GM15510 (cell line): ENCODE data around the gene CADPS.

Experiments used
- POLR2A ChIP-seq: IDR thresholded peaks from 3 replicates; pipeline ENCODE4 v1.6.1; 2011; ENCODE audit warnings: borderline replicate concordance; ENCODE audit not compliant: insufficient read length; ENCODE audit errors: extremely low read depth

The CADPS gene

DNA sequence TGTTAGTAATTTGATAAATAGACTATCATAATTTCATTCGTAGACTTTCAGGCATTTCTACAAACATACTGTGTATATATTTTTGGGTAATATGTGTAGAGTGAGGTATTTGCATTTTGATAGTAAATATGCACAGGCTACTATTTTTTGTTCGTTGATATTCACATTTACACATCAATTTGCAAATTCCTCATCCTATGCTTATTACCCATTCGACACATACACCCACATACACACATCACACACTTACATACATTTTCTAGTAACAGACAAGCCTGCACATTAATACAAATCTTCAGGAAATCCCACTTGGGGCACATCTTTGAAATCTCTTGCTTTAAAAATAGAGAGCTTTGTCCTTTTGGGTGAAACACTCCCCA lies 373.9 kb downstream of the CADPS start:
- TF ChIP-seq POLR2A, result no peak

DNA sequence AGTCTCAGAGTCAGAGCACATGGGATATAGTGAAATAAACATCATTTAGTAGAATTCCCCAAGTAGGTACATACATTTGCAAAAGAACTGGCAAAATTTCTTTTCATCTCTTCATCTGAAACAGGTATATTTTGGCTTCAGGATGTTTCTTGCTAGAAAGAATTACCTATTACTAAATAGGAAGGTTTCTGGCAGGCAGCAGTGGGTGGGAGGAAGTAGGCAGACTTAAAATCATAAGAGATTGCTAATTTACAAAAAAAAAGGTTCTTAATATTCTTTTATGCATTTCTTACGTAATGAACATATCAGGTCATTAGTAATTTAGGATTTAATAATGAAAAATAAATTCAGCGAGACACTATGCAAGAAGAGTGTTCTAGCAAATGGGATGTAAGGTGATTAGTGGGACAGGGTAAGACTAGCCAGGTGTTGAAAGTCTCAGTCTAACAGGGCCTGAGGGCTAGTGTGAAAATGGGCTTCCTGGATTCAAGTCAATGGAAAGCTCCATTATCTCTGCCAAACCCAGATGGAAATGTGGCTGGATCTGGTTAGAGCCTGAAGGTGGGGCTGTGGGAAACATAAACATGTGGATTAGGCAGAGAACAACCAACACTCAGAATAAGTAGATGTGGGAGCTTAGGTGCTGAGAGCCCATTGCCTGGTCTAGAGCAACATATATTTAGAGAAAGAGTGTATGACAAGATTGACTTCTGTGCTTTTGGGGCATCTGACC lies 374.5 kb downstream of the CADPS start:
- no peak for TF ChIP-seq POLR2A

DNA sequence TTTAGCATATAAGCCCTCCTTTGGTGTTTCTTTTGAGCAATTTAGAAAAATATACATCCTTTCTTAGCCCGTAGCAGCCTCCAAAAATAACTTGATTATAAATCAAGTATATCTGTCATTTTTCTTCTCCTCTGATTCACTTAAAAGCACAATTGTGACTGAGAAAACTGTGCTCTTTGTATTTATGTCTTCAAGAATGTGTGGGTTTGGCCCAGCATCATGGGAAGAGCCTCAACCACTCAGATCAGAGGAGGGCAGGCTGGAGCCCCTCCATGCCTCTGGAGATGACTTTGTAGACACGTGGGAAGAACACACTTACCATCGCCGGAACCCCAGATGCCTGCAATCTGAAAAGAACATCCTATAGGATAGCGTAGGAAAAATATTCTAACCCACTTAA lies 378.1 kb downstream of the CADPS start:
- no peak for TF ChIP-seq POLR2A

DNA sequence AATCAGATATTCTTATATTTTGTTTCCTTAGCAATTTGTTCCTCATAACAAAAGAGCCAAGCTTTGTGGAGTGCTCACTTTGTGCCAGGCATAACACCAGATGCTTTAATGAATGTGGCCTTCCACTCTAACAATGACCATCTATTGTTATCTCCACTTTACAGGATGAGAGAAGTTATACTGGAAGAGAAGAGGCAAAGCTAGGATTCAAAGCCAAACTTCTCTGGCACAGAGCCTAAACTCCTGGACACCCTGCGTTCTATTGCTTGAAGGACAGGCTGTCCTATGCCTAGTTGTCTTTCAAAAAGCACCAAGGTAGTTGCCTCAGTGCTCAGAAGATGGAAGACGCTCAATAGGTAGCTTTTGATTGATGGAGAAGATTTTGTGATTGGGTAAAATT lies 378.7 kb downstream of the CADPS start:
- no peak for TF ChIP-seq POLR2A

DNA sequence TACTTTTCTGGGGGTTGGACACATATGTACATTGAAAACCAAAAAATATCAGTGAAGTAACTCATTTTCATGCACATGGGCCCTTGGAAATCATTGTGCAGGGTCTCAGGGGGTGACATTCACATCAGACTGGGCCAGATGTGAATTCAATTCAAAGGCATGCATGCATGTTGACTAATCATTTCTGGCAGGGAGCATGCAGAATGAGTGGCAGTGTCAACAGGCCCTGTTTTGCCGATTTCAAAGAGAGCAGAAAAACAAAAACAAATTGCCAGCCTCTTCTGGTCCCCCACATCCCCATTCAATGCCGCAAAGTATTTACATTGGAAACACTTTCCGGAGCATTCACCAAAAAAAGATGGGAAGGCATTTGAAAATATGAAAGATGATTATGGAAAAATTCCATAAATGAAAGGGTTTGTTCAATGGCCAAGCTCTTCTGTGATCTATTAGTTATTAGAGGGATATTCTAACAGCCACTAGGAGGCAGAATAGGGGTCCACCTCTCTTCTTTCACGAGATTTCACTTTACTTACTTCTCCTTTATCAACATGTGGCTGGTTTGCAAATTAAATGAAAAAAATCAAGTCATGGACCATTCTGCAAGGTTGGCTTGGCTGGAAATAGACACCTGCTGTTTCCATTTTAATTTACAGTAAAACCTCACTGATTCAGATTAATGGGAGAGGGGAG lies 382.0 kb downstream of the CADPS start:
- TF ChIP-seq POLR2A, result no peak

DNA sequence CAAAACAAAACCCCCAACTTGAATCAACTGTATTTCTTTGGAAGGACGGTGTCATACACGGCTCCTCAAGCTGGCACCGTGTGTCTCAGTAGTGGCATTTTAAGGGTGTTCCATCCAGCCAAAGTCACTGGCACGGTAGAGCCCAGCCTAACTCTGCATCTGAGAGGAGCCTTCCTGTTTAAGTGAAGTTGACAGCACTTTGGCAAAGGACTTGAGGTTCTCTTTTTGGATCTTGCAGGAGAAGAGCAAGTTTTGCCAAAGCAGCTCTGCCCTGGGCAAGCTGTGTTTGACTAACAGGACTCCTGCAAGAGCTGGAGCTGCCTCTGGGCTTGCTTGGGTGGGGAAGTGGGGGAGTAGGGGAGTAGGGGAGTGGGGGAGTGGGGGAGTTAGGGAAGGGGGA lies 392.3 kb downstream of the CADPS start:
- TF ChIP-seq POLR2A, result no peak

DNA sequence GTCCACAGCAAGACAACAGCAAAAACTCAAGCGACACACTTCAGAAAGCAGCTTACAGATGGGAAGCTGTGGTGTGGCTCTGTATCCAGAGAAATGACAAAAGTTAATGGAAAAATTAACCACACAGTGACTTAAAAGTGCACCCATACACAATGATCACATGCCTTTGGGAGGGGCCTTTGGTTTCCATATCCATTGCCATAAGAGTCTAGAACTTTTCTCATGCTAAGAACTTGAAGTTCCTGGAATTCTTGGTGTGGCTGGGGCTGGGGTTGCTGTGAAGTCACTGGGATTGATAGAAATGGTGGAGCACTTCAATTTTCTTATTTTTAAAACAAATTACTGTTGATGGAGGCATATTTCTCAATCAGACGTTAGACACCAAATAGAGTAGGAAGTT lies 393.3 kb downstream of the CADPS start:
- no peak for TF ChIP-seq POLR2A

DNA sequence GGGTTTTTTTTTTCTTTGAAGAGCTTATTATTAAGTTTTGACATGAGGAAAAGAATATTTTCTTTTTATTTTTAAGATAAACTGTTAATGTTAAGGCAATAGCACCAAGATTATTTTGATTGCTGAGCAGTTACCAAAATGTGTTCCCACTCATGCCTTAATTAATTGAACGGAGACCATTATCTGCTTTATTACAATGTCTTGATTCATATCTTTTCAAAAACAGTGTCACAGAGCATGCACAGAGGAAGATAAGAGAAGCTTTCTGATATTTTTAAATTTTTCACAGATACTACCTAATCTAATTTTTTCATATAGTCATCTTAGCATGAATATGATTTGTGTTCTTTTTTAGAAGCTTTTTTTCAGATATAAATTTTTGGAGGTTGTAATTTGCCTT lies 395.2 kb downstream of the CADPS start:
- TF ChIP-seq POLR2A, result no peak

DNA sequence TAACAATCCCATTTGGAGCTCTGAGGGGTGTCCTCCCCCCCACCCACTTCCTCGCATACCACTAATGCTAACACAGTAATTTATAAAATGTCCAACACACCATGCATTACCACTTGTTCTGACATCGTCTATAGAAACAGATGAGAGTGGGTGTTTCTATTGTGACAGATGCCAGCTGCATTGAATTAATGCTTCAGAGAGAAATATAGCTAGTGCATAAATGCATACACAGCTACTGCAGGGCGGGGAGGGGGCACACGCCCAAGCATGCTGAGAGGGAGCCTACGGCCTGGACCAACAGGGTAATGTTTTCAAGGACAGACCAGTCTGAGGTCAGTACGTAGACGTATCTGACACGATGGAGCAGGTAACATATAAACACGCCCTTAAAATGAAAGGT lies 395.9 kb downstream of the CADPS start:
- TF ChIP-seq POLR2A, result no peak

DNA sequence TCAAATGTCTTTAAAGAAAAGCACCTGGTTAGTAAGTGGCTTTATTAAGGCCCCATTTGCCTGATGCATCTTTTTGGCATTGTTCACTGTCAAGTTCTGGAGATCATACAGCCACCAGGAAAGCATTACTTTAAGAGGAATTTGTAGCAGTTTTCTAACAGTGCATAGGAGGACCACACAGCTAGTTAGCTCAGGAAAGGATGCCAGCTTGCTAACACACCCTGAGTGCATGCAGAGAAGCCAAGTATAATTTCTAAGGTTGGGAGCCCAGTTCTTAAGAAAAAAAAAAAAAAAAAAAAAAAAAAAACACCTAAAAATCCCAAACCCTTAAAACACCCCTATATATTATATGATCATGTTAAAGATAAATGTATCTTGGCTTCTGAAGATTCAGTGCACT lies 399.9 kb downstream of the CADPS start:
- TF ChIP-seq POLR2A, result no peak

DNA sequence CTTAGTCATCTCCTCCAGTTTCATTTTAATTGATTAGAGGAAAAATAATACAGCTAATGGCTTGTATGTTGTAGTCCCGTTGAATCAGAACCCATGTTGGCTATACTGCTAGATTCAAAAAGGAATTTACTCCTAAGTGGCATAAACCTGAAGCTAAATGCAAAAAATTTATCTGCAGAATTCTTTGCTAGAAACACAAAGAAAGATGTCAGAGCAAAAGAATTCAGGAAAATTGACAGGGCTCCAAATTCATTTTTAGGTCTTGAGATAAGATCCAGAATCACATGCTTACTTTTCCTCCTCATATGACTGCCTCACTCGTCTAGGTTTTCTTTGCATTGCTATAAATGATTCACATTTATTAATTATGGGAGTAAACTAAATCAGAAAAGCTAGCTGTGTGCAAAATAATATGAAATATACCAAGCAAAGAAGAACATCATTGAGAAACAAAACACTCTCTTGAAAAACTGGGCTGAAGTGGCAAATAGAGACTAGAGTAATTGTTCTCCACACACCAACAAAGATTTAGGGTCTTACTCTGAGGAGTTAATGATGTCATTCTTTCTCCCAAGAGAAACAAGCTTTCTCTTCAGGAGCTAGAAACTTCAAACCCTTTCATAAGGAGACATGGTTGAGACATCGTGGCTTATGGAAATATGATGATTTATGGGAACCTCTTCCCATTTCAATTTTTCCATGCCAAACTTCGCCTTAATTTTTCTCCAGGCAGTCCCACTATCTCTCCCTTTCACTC lies 407.1 kb downstream of the CADPS start:
- TF ChIP-seq POLR2A, result no peak

DNA sequence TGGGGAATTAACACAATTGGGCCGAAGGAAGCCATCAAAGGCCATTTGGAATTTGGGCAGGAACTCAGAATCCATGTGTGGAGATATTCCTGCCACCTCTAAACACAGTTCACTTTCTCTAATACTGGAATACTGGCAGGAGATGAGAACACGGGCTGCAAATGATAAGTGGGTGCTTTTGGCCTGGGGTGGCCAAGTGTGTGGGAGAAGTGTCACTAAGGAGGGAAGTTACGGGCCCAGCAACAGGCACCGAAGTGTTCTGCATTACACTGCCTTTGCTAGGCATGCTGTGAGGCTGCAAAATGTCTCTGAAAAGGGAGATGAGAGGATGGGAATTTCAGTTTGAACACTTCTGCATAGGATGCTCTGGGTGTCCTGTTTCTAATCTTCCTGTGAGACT lies 412.4 kb downstream of the CADPS start:
- no peak for TF ChIP-seq POLR2A

DNA sequence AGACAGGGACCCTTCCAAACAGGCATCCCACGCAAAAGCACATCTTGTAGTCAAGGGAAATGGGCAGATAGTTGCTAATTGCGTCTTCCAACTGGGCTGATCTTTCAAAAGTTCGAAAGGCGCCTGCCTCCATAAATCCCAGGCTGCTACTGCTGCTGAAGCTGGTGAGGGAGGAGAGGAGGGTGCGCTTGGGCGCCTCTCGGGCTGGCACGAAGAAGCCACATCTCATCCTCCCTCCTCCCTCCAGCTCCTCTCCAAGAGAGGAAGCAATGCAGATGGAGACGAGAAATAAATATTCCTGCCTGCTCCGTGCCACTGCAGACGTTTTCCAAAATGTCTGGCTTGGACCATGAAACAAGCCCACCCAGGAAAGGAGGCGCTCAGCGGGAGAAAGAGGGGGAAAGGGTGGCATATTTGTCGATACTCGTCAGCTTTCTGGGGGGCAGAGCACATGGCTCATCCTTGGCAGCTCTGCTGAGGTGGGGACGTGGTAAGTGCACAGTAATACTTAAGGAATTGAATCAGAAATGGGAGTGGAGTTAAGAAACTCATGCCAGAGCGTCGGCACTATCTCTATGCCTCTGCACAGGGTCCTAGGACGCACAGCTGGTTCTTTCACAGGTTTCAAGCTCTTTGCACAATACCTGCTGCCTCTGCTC lies 413.0 kb downstream of the CADPS start:
- no peak for TF ChIP-seq POLR2A

DNA sequence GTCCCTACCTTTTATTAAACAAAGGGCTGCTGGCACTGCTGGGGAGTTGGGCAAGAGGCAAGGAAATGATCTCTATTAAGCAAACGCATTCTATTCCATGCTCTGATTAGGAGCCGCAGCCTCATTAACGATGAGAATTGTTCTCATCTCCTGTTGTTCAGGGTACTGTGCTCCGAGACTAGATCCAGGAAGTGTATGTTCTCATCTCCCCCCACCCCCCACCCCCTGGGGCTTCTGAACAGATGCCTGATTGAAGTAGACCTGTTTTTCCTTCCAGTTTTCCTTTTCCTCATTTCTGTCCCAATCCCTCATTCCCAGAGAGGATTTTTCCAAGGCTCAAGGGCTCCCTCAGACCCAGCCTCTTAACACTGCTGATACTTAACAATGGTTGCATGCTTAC lies 420.3 kb downstream of the CADPS start:
- TF ChIP-seq POLR2A, result no peak

DNA sequence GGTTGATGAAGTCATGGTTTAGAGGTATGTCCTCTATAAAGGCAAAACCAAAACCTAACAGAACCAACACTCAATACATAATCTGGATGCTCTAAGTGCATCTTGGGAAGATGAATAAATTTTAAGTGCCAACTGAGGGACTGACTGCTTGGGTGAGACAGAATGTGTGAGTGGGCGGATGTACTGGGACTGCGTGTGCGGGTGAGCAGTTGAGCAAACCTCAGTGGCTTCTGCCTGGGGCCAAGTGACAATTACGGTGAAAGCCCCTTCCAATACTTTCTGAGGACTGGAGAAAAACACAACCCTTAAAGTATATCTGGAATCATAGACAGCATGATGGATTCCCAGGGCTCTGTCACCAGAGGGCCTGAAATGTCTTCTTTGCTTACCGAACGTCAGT lies 421.8 kb downstream of the CADPS start:
- TF ChIP-seq POLR2A, result no peak
